IMR-90 (cell line): ENCODE results near the gene CLDN14. TPM values are rescaled to one million over a fixed set of nuclear protein-coding genes. Genes with fewer than 3 reads are reported as not detected.

Source experiments
- ATAC-seq: fragments of 200-7000 bp; cut with Tn5 transposase; 2 replicates; pipeline ENCODE4 v1.9.1; 2020; ENCODE audit warnings: low read depth, mild to moderate bottlenecking, moderate library complexity
- BruUV-seq: library from RNA; stranded (reverse); fragments of 400-500 nt; replicated peaks from 2 replicates; lab custom pipeline; 2021; lab: Mats Ljungman, UMichigan
- CTCF ChIA-PET: fragments of 300-600 bp; formaldehyde crosslinking; extraction: SDS; loops from one replicate; lab custom pipeline; 2021; ENCODE audit warnings: antibody characterized with exemption; lab: Yijun Ruan, JAX
- POLR2A ChIA-PET: fragments of 300-600 bp; sonication (Branson Sonifier 250); formaldehyde crosslinking; loops from one replicate; lab custom pipeline; 2022; ENCODE audit warnings: antibody characterized with exemption; ENCODE audit not compliant: unreplicated experiment; lab: Charles Lee
- DNase-seq: peaks from one replicate; pipeline ENCODE4 v3.0.0; 2013
- H2AFZ ChIP-seq: replicated peaks from 2 replicates; pipeline ENCODE3; 2013; ENCODE audit warnings: low read length, mild to moderate bottlenecking; ENCODE audit not compliant: poor library complexity
- H2AK5ac ChIP-seq: 2 replicates; pipeline ENCODE4 v1.6.1; 2013; ENCODE audit warnings: low read depth, low read length, inconsistent platforms
- H2AK9ac ChIP-seq: replicated peaks from 2 replicates; pipeline ENCODE3; 2013; ENCODE audit warnings: mild to moderate bottlenecking, low read depth, low read length, moderate library complexity; ENCODE audit not compliant: poor library complexity
- H2BK120ac ChIP-seq: 2 replicates; pipeline ENCODE4 v1.6.1; 2013; ENCODE audit warnings: low read depth, low read length, inconsistent platforms
- H2BK15ac ChIP-seq: 3 replicates; pipeline ENCODE4 v1.6.1; 2013; ENCODE audit warnings: low read depth, low read length, inconsistent platforms
- H2BK20ac ChIP-seq: 2 replicates; pipeline ENCODE4 v1.6.1; 2013; ENCODE audit warnings: low read depth, mild to moderate bottlenecking, inconsistent platforms, low read length, moderate library complexity
- H2BK5ac ChIP-seq: 2 replicates; pipeline ENCODE4 v1.6.1; 2013; ENCODE audit warnings: mild to moderate bottlenecking, low read depth, low read length, inconsistent platforms; ENCODE audit not compliant: poor library complexity, severe bottlenecking
- H3K14ac ChIP-seq: replicated peaks from 2 replicates; pipeline ENCODE4 v1.6.1; 2013; ENCODE audit warnings: low read depth, low read length, inconsistent platforms
- H3K18ac ChIP-seq: 2 replicates; pipeline ENCODE4 v1.6.1; 2013; ENCODE audit warnings: low read depth, low read length, control low read depth
- H3K23ac ChIP-seq: 2 replicates; pipeline ENCODE4 v1.6.1; 2013; ENCODE audit warnings: low read depth, low read length, inconsistent platforms
- H3K27ac ChIP-seq: 2 replicates; pipeline ENCODE4 v1.5.1; 2013; ENCODE audit warnings: mild to moderate bottlenecking, control low read depth, low read length; ENCODE audit not compliant: insufficient read depth
- H3K27me3 ChIP-seq: 2 replicates; pipeline ENCODE4 v1.6.1; 2013; ENCODE audit warnings: low read length; ENCODE audit not compliant: control insufficient read depth, insufficient read depth
- H3K36me3 ChIP-seq: 2 replicates; pipeline ENCODE4 v1.6.1; 2013; ENCODE audit warnings: low read length, mixed read lengths; ENCODE audit not compliant: control insufficient read depth, insufficient read depth
- H3K4ac ChIP-seq: 2 replicates; pipeline ENCODE4 v1.6.1; 2013; ENCODE audit warnings: low read depth, low read length, inconsistent platforms
- H3K4me1 ChIP-seq: 2 replicates; pipeline ENCODE4 v1.6.1; 2013; ENCODE audit warnings: low read length, mixed read lengths; ENCODE audit not compliant: control insufficient read depth, insufficient read depth
- H3K4me2 ChIP-seq: 2 replicates; pipeline ENCODE4 v1.6.1; 2013; ENCODE audit warnings: low read depth, mild to moderate bottlenecking, control low read depth, low read length, moderate library complexity
- H3K4me3 ChIP-seq: 2 replicates; pipeline ENCODE4 v1.5.1; 2013; ENCODE audit warnings: low read depth, mild to moderate bottlenecking, control low read depth, low read length, moderate library complexity; ENCODE audit not compliant: insufficient read depth
- H3K56ac ChIP-seq: 2 replicates; pipeline ENCODE4 v1.6.1; 2013; ENCODE audit warnings: low read length, inconsistent platforms; ENCODE audit not compliant: insufficient read depth; ENCODE audit errors: extremely low read depth
- H3K79me1 ChIP-seq, 2 experiments: 2 replicates each; pipeline ENCODE4 v1.6.1; 2013; ENCODE audit warnings: low read length in 2 of 2, inconsistent platforms in 1 of 2, low read depth in 1 of 2
- H3K9ac ChIP-seq: 2 replicates; pipeline ENCODE4 v1.6.1; 2013; ENCODE audit warnings: low read depth, low read length, control low read depth
- H3K9me1 ChIP-seq: 2 replicates; pipeline ENCODE4 v1.6.1; 2013; ENCODE audit warnings: low read length, inconsistent platforms; ENCODE audit not compliant: insufficient read depth
- H3K9me3 ChIP-seq: 2 replicates; pipeline ENCODE4 v1.6.1; 2013; ENCODE audit warnings: low read length; ENCODE audit not compliant: control insufficient read depth, insufficient read depth
- H4K20me1 ChIP-seq: 2 replicates; pipeline ENCODE4 v1.6.1; 2013; ENCODE audit warnings: low read length, inconsistent platforms; ENCODE audit not compliant: insufficient read depth
- H4K5ac ChIP-seq: 2 replicates; pipeline ENCODE4 v1.6.1; 2013; ENCODE audit warnings: mild to moderate bottlenecking, low read depth, low read length, control low read depth
- H4K8ac ChIP-seq, 2 experiments: 2 replicates each; pipeline ENCODE4 v1.6.1; 2013; ENCODE audit warnings: low read depth in 2 of 2, low read length in 2 of 2, control low read depth in 1 of 2, inconsistent platforms in 1 of 2
- H4K91ac ChIP-seq: 2 replicates; pipeline ENCODE4 v1.6.1; 2013; ENCODE audit warnings: low read depth, low read length, inconsistent platforms; ENCODE audit not compliant: insufficient read depth
- BHLHE40 ChIP-seq: fragments of 150-350 bp; IDR thresholded peaks from 2 replicates; pipeline ENCODE4 v1.6.1; 2016; ENCODE audit warnings: mild to moderate bottlenecking, low read depth, low read length
- CEBPB ChIP-seq: IDR thresholded peaks from 2 replicates; pipeline ENCODE4 v1.6.1; 2012; ENCODE audit warnings: low read depth, low read length, improper control_type of control experiment
- CHD1 ChIP-seq: IDR thresholded peaks from 2 replicates; pipeline ENCODE4 v1.6.1; 2012; ENCODE audit warnings: low read depth, low read length, improper control_type of control experiment
- CTCF ChIP-seq: conservative IDR thresholded peaks from 2 replicates; pipeline ENCODE4 v1.5.1; 2012; ENCODE audit warnings: mild to moderate bottlenecking, low read depth, low read length, improper control_type of control experiment
- FOS ChIP-seq: fragments of 150-350 bp; IDR thresholded peaks from 2 replicates; pipeline ENCODE4 v1.6.1; 2016; ENCODE audit warnings: low read depth, low read length
- MAFK ChIP-seq: IDR thresholded peaks from 2 replicates; pipeline ENCODE4 v1.6.1; 2012; ENCODE audit warnings: low read depth, low read length, improper control_type of control experiment
- NFE2L2 ChIP-seq: fragments of 150-350 bp; IDR thresholded peaks from 2 replicates; pipeline ENCODE4 v1.6.1; 2016; ENCODE audit warnings: low read depth, mild to moderate bottlenecking, low read length
- POLR2A ChIP-seq: IDR thresholded peaks from 2 replicates; pipeline ENCODE4 v1.6.1; 2012; ENCODE audit warnings: mild to moderate bottlenecking, low read depth, low read length
- RAD21 ChIP-seq: IDR thresholded peaks from 2 replicates; pipeline ENCODE4 v1.6.1; 2012; ENCODE audit warnings: low read length, improper control_type of control experiment
- RCOR1 ChIP-seq: IDR thresholded peaks from 2 replicates; pipeline ENCODE4 v1.6.1; 2012; ENCODE audit warnings: mild to moderate bottlenecking, low read length, improper control_type of control experiment; ENCODE audit not compliant: insufficient replicate concordance
- RFX5 ChIP-seq: IDR thresholded peaks from 2 replicates; pipeline ENCODE4 v1.8.0; 2012; ENCODE audit warnings: low read depth, mild to moderate bottlenecking, low read length, moderate library complexity
- SMC3 ChIP-seq: fragments of 150-350 bp; IDR thresholded peaks from 2 replicates; pipeline ENCODE4 v1.6.1; 2016; ENCODE audit warnings: low read depth, mild to moderate bottlenecking, antibody characterized with exemption, low read length, moderate library complexity
- USF2 ChIP-seq: fragments of 150-350 bp; IDR thresholded peaks from 2 replicates; pipeline ENCODE4 v1.6.1; 2017; ENCODE audit warnings: mild to moderate bottlenecking, antibody characterized with exemption, low read length, low read depth
- WGBS, 2 experiments: methylation state at CpG; one replicate each; pipeline versions ENCODE4 v1.1.5 to v1.1.7; 2013; ENCODE audit warnings: missing lambda C conversion rate in 2 of 2; ENCODE audit not compliant: insufficient read length in 1 of 2; ENCODE audit errors: extremely low coverage in 2 of 2; 5-methylcytosine and 5-hydroxymethylcytosine counted together
- dilution Hi-C: fragments of 300-500 bp; cut with HindIII; formaldehyde crosslinking; loops from one replicate; pipeline ENCODE4 v1.14.3; 2018; ENCODE audit warnings: low sequenced_read_pairs; ENCODE audit not compliant: unreplicated experiment
- in situ Hi-C: fragments of 300-500 bp; cut with MboI; formaldehyde crosslinking; loops from 3 replicates; pipeline ENCODE4 v1.14.3; 2019; ENCODE audit warnings: low sequenced_read_pairs, inconsistent platforms, mixed read lengths
- intact Hi-C: fragments of 100-400 bp; cut with micrococcal nuclease; formaldehyde crosslinking; loops from 2 replicates; pipeline ENCODE4 v1.10.0; 2022
- polyA plus RNA-seq, 3 experiments: library from polyadenylated mRNA; depleted of rRNA; stranded (reverse); fragments of >200 nt; gene quantifications; 2 replicates each; pipeline ENCODE4 v1.2.3, GENCODE V29; 2012; ENCODE audit warnings: low replicate concordance in 1 of 3
- total RNA-seq: library from RNA; depleted of rRNA; stranded (reverse); fragments of >200 nt; gene quantifications from 2 replicates; pipeline ENCODE4 v1.2.3, GENCODE V29; 2012
- TF ChIP-seq, protein P1 (sequence below): fragments of 150-350 bp; IDR thresholded peaks from 2 replicates; pipeline ENCODE4 v1.6.1; 2016; ENCODE audit warnings: low read depth, mild to moderate bottlenecking, low read length, moderate library complexity, borderline replicate concordance

Gene CLDN14
- total and polyA plus RNA-seq, 2 of the 4 experiments (the other 2 are of a cell fraction) = not detected

DNA sequence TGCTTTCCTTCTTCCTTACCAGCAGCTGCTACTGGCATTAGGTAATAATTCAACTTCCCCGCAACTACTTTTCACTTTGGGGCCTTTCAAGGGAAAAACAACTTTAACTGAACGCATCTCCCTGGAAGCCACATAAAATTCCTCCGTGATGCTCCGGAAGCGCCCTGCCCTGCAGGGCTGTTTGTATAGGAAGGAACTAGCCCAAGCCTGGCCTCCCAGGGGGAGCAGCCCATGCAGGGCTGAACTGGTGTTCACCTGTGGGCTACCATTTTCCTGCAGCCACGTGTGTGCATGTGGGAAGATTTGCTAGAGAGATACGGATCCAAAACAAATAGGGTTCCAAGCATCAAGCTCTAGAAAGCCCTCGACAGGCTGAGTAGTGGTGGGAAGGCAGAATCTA, 14.4 kb downstream of the CLDN14 start:
- in situ Hi-C loops (no loop called here), intact Hi-C loops (no loop called here), dilution Hi-C loops (no loop called here)
- no peak overlapping the region for H3K4me2 ChIP-seq
- no peak overlapping the region for H3K56ac ChIP-seq
- WGBS, 2 experiments = 79% methylated on average over 2 of the region's 8 CpGs; no CpG with 5 or more reads in 1 of the 2 experiments
- no peak overlapping the region for H2BK120ac ChIP-seq
- H3K79me1 ChIP-seq = no peaks in the 10 kb centered on the region
- no peak overlapping the region for H2BK15ac ChIP-seq
- no peak for TF ChIP-seq RAD21
- no peak for TF ChIP-seq RCOR1
- no peak for TF ChIP-seq CTCF
- TF ChIP-seq NFE2L2 = no peak
- TF ChIP-seq CHD1 = no peak
- TF ChIP-seq CEBPB = no peak
- TF ChIP-seq, protein P1, sequence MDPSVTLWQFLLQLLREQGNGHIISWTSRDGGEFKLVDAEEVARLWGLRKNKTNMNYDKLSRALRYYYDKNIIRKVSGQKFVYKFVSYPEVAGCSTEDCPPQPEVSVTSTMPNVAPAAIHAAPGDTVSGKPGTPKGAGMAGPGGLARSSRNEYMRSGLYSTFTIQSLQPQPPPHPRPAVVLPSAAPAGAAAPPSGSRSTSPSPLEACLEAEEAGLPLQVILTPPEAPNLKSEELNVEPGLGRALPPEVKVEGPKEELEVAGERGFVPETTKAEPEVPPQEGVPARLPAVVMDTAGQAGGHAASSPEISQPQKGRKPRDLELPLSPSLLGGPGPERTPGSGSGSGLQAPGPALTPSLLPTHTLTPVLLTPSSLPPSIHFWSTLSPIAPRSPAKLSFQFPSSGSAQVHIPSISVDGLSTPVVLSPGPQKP = no peak
- no peak for TF ChIP-seq POLR2A
- no peak for TF ChIP-seq SMC3
- TF ChIP-seq MAFK = no peak
- TF ChIP-seq FOS = no peak
- TF ChIP-seq USF2 = no peak
- no peak for TF ChIP-seq RFX5
- TF ChIP-seq BHLHE40 = no peak
- no peak overlapping the region for H3K23ac ChIP-seq
- no peaks in the 10 kb centered on the region for H3K9me3 ChIP-seq
- no peak for ATAC-seq
- ChIA-PET POLR2A (no interaction called here), CTCF (no interaction called here)
- no peak overlapping the region for H4K5ac ChIP-seq
- H3K36me3 ChIP-seq = no peaks in the 10 kb centered on the region
- no peak for DNase-seq
- H2BK5ac ChIP-seq = no peak overlapping the region
- no TSS peak for BruUV-seq
- H3K27me3 ChIP-seq = peaks cover 2% of the 10 kb centered on the region; the same call in 1 of the 2 replicates
- no peaks in the 10 kb centered on the region; the same call in 1 of the 2 replicates for H3K9me1 ChIP-seq
- no peak overlapping the region for H3K18ac ChIP-seq
- H3K4me3 ChIP-seq = no peak overlapping the region
- no peak overlapping the region for H3K9ac ChIP-seq
- no peak overlapping the region for H4K91ac ChIP-seq
- no peak overlapping the region for H3K4ac ChIP-seq
- H4K20me1 ChIP-seq = no peaks in the 10 kb centered on the region
- H2AK9ac ChIP-seq = no peak overlapping the region
- no peak overlapping the region for H2AFZ ChIP-seq
- H3K14ac ChIP-seq = no peak overlapping the region
- H3K27ac ChIP-seq = no peak overlapping the region
- no peak overlapping the region for H2BK20ac ChIP-seq
- no peak overlapping the region for H4K8ac ChIP-seq
- no peak overlapping the region for H2AK5ac ChIP-seq
- H3K4me1 ChIP-seq = no peaks in the 10 kb centered on the region
